ENCODE measurements around the gene RMI2. TPM values are rescaled to one million over a fixed set of nuclear protein-coding genes. Genes with fewer than 3 reads are reported as not detected.

The RMI2 gene
- total RNA-seq, 5 donors from 2014 or later (not counting 1 experiment from before 2014, with no cell fraction given) = 1.8 to 6.3 (median 4.2) TPM

GRCh38 chr16:11302977-11303376 lies 42.3 kb upstream of the RMI2 start:
- DNase-seq (no peak), ATAC-seq (replicated peaks in 1 of 4) (no peak)
- no peak overlapping the region for H3K4me3 ChIP-seq (ENCODE audit: control insufficient read depth in 1 of 2, extremely low read depth in 1 of 2, low read length in 1 of 2)
- no peak overlapping the region for H3K27ac ChIP-seq (ENCODE audit: low read length)
- no peaks in the 10 kb centered on the region for H3K9me3 ChIP-seq
- POLR2A ChIA-PET = no interaction called here
- Mint-ChIP-seq H3K36me3 (no peaks in the 10 kb centered on the region), H3K27ac (no peak overlapping the region), H3K27me3 (no peaks in the 10 kb centered on the region), H3K9me3 (no peaks in the 10 kb centered on the region), H3K4me1 (peaks cover 11 to 17% (median 14%) of the 10 kb centered on the region in 3 donors), H3K4me3 (no peak overlapping the region)
- no peaks in the 10 kb centered on the region for H3K36me3 ChIP-seq (ENCODE audit: control insufficient read depth in 2 of 2, extremely low read depth in 1 of 2, insufficient read depth in 1 of 2, low read length in 1 of 2)
- peaks cover 11 to 12% of the 10 kb centered on the region in 2 experiments for H3K4me1 ChIP-seq (ENCODE audit: control insufficient read depth in 1 of 2, extremely low read depth in 1 of 2, insufficient read depth in 2 of 2, low read length in 2 of 2)
- CTCF ChIA-PET = no interaction called here
- 92% methylated on average over 2 of the region's 4 CpGs for whole genome bisulfite sequencing (ENCODE audit: insufficient coverage)
- peaks cover 0 to 7% of the 10 kb centered on the region in 2 experiments for H3K27me3 ChIP-seq (replicated peaks in 1 of 2; ENCODE audit: control insufficient read depth in 2 of 2, extremely low read depth in 1 of 2, insufficient read depth in 2 of 2, low read length in 1 of 2)

DNA sequence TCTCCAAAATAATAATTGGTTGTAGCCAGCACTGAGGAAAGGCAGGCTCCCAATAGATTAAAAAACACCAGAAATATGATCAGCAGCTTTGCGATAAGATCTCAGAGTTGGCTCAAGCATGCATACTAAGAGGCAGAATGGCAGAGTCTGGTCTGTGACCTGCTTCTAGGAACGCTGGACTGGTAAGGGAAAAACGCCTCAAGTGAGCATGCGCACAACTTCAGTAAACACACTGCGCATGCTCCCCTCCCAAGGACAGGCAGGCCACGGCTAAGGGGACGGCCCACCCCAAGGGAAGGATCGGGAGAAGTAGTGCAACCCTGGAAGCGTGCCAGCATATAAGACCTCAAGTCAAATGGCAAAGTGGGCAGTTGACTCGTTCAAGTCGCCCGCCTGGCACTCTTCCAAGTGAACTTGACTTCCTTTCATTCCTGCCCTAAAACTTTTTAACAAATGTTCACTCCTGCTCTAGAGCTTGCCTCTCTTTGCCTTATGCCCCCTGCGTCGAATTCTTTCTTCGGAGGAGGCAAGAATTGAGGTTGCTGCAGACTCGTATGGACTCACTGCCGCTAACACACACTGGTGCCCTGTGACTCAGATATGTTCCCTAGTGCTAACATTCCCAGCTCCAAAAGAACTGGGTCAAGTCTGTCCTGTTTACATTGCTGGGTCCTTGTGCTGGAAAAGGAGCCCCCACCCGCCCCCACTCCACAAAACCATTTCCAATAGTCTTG lies 41.7 kb upstream of the RMI2 start:
- Mint-ChIP-seq H3K9me3 (no peaks in the 10 kb centered on the region), H3K36me3 (no peaks in the 10 kb centered on the region), H3K4me3 (no peak overlapping the region), H3K27ac (no peak overlapping the region), H3K27me3 (no peaks in the 10 kb centered on the region), H3K4me1 (peaks cover 8 to 15% (median 8%) of the 10 kb centered on the region in 3 donors)
- ATAC-seq (replicated peaks in 1 of 4) (no peak), DNase-seq (no peak)
- Histone ChIP-seq H3K4me1 (ENCODE audit: control insufficient read depth in 1 of 2, extremely low read depth in 1 of 2, insufficient read depth in 2 of 2, low read length in 2 of 2) (peaks cover 5 to 12% of the 10 kb centered on the region in 2 experiments), H3K27ac (ENCODE audit: low read length) (no peak overlapping the region), H3K4me3 (ENCODE audit: control insufficient read depth in 1 of 2, extremely low read depth in 1 of 2, low read length in 1 of 2) (no peak overlapping the region), H3K27me3 (replicated peaks in 1 of 2; ENCODE audit: control insufficient read depth in 2 of 2, extremely low read depth in 1 of 2, insufficient read depth in 2 of 2, low read length in 1 of 2) (peaks cover 0 to 8% of the 10 kb centered on the region in 2 experiments), H3K36me3 (ENCODE audit: control insufficient read depth in 2 of 2, extremely low read depth in 1 of 2, insufficient read depth in 1 of 2, low read length in 1 of 2) (no peaks in the 10 kb centered on the region), H3K9me3 (no peaks in the 10 kb centered on the region)
- 88% methylated on average over 18 of the region's 18 CpGs for WGBS (ENCODE audit: insufficient coverage)
- POLR2A ChIA-PET = no interaction called here
- CTCF ChIA-PET = interaction anchor here in 1 of 2 donors (0.5 kb wide), 1 partner anchor 315 kb away, joined by 6 read pairs; no protein-coding TSS in a partner anchor

- H3K4me1 Mint-ChIP-seq = peaks cover 17 to 27% (median 22%) of the 10 kb centered on the region in 3 donors
- H3K27me3 Mint-ChIP-seq = no peaks in the 10 kb centered on the region
- ATAC-seq (replicated peaks in 1 of 4) (no peak), DNase-seq (no peak)
- H3K4me3 Mint-ChIP-seq = no peak overlapping the region
- Histone ChIP-seq H3K4me3 (ENCODE audit: control insufficient read depth in 1 of 2, extremely low read depth in 1 of 2, low read length in 1 of 2) (no peak overlapping the region), H3K27me3 (replicated peaks in 1 of 2; ENCODE audit: control insufficient read depth in 2 of 2, extremely low read depth in 1 of 2, insufficient read depth in 2 of 2, low read length in 1 of 2) (peaks cover 0 to 8% of the 10 kb centered on the region in 2 experiments), H3K9me3 (no peaks in the 10 kb centered on the region), H3K27ac (ENCODE audit: low read length) (no peak overlapping the region), H3K36me3 (ENCODE audit: control insufficient read depth in 2 of 2, extremely low read depth in 1 of 2, insufficient read depth in 1 of 2, low read length in 1 of 2) (no peaks in the 10 kb centered on the region), H3K4me1 (ENCODE audit: control insufficient read depth in 1 of 2, extremely low read depth in 1 of 2, insufficient read depth in 2 of 2, low read length in 2 of 2) (peaks cover 7 to 33% of the 10 kb centered on the region in 2 experiments)
- ChIA-PET CTCF (no interaction called here), POLR2A (no interaction called here)
- H3K27ac Mint-ChIP-seq = no peak overlapping the region
- 100% methylated on average over 2 of the region's 8 CpGs for WGBS (ENCODE audit: insufficient coverage)
- H3K9me3 Mint-ChIP-seq = no peaks in the 10 kb centered on the region
- H3K36me3 Mint-ChIP-seq = no peaks in the 10 kb centered on the region
These were observed 38.9 kb upstream of the RMI2 start for GRCh38 chr16:11306381-11306780.

- Mint-ChIP-seq H3K27me3 (no peaks in the 10 kb centered on the region), H3K9me3 (no peaks in the 10 kb centered on the region), H3K4me3 (no peak overlapping the region), H3K4me1 (peaks cover 24 to 33% (median 28%) of the 10 kb centered on the region in 3 donors), H3K27ac (no peak overlapping the region), H3K36me3 (no peaks in the 10 kb centered on the region)
- Histone ChIP-seq H3K4me3 (ENCODE audit: control insufficient read depth in 1 of 2, extremely low read depth in 1 of 2, low read length in 1 of 2) (no peak overlapping the region), H3K27ac (ENCODE audit: low read length) (no peak overlapping the region), H3K4me1 (ENCODE audit: control insufficient read depth in 1 of 2, extremely low read depth in 1 of 2, insufficient read depth in 2 of 2, low read length in 2 of 2) (peaks cover 10 to 40% of the 10 kb centered on the region in 2 experiments), H3K36me3 (ENCODE audit: control insufficient read depth in 2 of 2, extremely low read depth in 1 of 2, insufficient read depth in 1 of 2, low read length in 1 of 2) (no peaks in the 10 kb centered on the region), H3K9me3 (no peaks in the 10 kb centered on the region), H3K27me3 (replicated peaks in 1 of 2; ENCODE audit: control insufficient read depth in 2 of 2, extremely low read depth in 1 of 2, insufficient read depth in 2 of 2, low read length in 1 of 2) (peaks cover 0 to 8% of the 10 kb centered on the region in 2 experiments)
- no peak for ATAC-seq (replicated peaks in 1 of 4)
- WGBS (ENCODE audit: insufficient coverage) = 92% methylated on average over 4 of the region's 7 CpGs
- ChIA-PET POLR2A (no interaction called here), CTCF (no interaction called here)
- DNase-seq = no peak
These were observed 38.1 kb upstream of the RMI2 start for GRCh38 chr16:11306997-11307638.

DNA sequence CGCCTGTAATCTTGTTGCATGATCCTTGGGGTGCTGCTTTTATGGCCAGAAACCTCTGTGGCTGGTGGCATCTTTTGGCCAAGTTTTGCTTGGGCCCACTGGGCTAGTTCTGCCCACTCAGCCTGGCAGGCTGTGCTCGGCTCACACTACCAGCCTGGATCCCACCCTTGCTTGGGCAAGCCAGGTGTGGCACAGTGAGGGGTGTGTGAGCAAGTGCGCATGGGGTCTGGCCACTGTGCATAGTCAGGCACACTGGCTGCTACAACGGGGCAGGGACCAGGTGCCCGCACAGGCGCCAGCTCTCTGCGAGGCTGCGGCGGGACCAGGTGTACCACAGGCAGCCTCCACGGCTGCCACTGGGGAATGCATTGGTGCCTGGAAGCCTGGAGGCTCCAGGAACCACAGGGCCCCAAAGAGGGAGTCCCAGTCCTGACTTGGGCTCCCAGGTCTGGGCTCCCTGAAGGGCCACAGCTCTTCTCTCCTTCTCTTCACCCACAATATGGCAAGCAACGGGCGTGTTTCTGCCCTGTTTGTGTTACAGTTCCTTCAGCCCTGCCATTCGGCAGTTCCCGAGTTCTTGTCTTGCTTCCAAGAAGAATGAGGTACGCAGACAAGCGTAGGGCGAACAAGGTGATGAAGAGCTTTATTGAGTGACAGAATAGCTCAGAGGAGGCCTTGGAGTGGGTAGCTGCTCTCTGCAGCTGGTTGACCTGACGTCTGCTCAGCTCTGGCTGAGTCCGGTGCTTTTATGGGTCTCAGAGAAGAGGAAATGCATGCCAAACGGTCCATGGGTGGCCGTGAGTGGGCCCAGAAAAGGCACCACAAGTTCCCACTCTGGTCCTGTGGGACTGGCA lies 37.4 kb upstream of the RMI2 start:
- DNase-seq (no peak), ATAC-seq (replicated peaks in 1 of 4) (no peak)
- H3K36me3 ChIP-seq (ENCODE audit: control insufficient read depth in 2 of 2, extremely low read depth in 1 of 2, insufficient read depth in 1 of 2, low read length in 1 of 2) = no peaks in the 10 kb centered on the region
- H3K9me3 ChIP-seq = no peaks in the 10 kb centered on the region
- Mint-ChIP-seq H3K27me3 (no peaks in the 10 kb centered on the region), H3K4me1 (peaks cover 30 to 40% (median 35%) of the 10 kb centered on the region in 3 donors), H3K4me3 (no peak overlapping the region), H3K27ac (no peak overlapping the region), H3K36me3 (no peaks in the 10 kb centered on the region), H3K9me3 (no peaks in the 10 kb centered on the region)
- no peak overlapping the region for H3K27ac ChIP-seq (ENCODE audit: low read length)
- WGBS (ENCODE audit: insufficient coverage) = 92% methylated on average over 21 of the region's 21 CpGs
- no peak overlapping the region for H3K4me3 ChIP-seq (ENCODE audit: control insufficient read depth in 1 of 2, extremely low read depth in 1 of 2, low read length in 1 of 2)
- CTCF ChIA-PET = no interaction called here
- peaks cover 14 to 47% of the 10 kb centered on the region in 2 experiments for H3K4me1 ChIP-seq (ENCODE audit: control insufficient read depth in 1 of 2, extremely low read depth in 1 of 2, insufficient read depth in 2 of 2, low read length in 2 of 2)
- POLR2A ChIA-PET = no interaction called here
- H3K27me3 ChIP-seq (replicated peaks in 1 of 2; ENCODE audit: control insufficient read depth in 2 of 2, extremely low read depth in 1 of 2, insufficient read depth in 2 of 2, low read length in 1 of 2) = peaks cover 0 to 8% of the 10 kb centered on the region in 2 experiments

Measured in T-cell (primary cell).